Chondrocyte (in vitro differentiated cells): ENCODE results near the gene SRSF12. TPM values are rescaled to one million over a fixed set of nuclear protein-coding genes. Genes with fewer than 3 reads are reported as not detected.

Source experiments
- DNase-seq: peaks from one replicate; pipeline ENCODE4 v3.0.0; 2021; ENCODE audit warnings: mixed read lengths, low spot score
- H3K27ac Mint-ChIP-seq: one replicate; pipeline ENCODE4 v1.8.0; 2021; ENCODE audit warnings: mild to moderate bottlenecking, moderate library complexity, mixed read lengths; ENCODE audit not compliant: unreplicated experiment
- H3K27me3 Mint-ChIP-seq: 2 replicates; pipeline ENCODE4 v1.8.0; 2021; ENCODE audit warnings: low read depth, mixed read lengths
- H3K36me3 Mint-ChIP-seq: 2 replicates; pipeline ENCODE4 v1.8.0; 2021; ENCODE audit warnings: low read depth, mixed read lengths
- H3K4me1 Mint-ChIP-seq: 2 replicates; pipeline ENCODE4 v1.8.0; 2021; ENCODE audit warnings: low read depth, mild to moderate bottlenecking, mixed read lengths
- H3K4me3 Mint-ChIP-seq: one replicate; pipeline ENCODE4 v1.8.0; 2021; ENCODE audit warnings: mild to moderate bottlenecking, moderate library complexity, mixed read lengths; ENCODE audit not compliant: unreplicated experiment
- H3K9me3 Mint-ChIP-seq: 2 replicates; pipeline ENCODE4 v1.8.0; 2021; ENCODE audit warnings: low read depth, mixed read lengths
- CTCF ChIP-seq: fragments of 200-600 bp; sonication (generic); IDR thresholded peaks from 2 replicates; pipeline ENCODE4 v1.5.0; 2021; ENCODE audit warnings: antibody characterized with exemption, mild to moderate bottlenecking, moderate library complexity
- total RNA-seq: library from RNA; stranded (reverse); gene quantifications from 3 replicates; pipeline ENCODE4 v1.2.1, GENCODE V29; 2021

Gene SRSF12
- total RNA-seq, 1 donor from 2014 or later: 4.8 TPM

DNA sequence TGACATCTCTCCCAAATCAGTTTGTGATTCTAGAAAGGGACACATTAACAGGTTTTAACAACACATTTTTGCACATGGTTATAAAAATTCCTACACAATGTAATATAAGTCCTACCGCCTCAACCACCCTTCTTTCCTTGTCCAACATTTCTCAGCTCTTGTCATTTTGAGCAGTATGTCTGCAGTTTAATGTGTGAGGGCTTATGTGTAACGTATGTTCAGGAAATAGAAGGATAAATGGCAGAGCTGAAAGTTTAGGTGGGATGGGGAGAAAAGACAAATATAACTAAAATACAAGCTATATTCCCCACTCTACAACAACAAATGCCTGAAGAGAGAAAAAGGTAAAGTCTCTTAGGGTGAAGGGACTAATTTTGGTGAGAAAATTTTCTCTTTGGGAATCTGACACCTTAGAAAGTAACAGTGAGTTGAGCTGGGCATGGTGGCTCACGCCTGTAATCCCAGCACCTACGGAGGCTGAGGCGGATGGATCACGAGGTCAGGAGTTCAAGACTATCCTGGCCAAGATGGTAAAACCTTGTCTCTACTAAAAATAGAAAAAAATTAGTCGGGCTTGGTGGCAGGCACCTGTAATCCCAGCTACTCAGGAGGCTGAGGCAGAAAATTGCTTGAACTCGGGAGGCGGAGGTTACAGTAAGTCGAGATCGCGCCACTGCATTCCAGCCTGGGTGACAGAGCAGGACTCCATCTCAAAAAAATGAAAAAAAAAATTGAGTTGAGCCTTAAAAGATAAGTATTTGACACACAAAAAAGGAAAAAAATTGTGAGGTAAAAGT lies 32.3 kb downstream of the SRSF12 start:
- Mint-ChIP-seq H3K4me3 (no peak overlapping the region), H3K27ac (no peak overlapping the region), H3K4me1 (peaks cover 40% of the 10 kb centered on the region), H3K9me3 (no peaks in the 10 kb centered on the region), H3K36me3 (peaks cover 20% of the 10 kb centered on the region), H3K27me3 (no peaks in the 10 kb centered on the region)
- no peak for TF ChIP-seq CTCF
- DNase-seq: no peak

DNA sequence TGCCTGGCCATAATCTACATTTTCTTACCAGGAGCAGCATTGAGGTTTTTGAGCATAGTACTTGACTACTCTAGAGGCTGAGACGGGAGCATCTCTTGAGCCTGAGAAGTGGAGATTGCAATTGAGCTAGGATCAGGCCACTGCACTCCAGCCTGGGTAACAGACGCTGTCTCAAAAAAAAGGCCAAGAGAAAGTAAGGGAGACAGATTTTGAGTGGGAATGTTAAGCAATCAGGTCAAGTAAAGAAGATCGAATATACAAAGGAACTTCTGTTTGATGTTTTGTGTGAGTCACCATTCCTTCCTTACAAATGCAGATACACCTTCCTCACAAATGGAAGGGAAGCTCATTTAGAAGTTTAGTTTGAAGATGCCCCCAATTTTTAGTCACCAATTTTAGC lies 32.9 kb downstream of the SRSF12 start:
- no peak for TF ChIP-seq CTCF
- no peak overlapping the region for H3K4me3 Mint-ChIP-seq
- peaks cover 20% of the 10 kb centered on the region for H3K36me3 Mint-ChIP-seq
- H3K4me1 Mint-ChIP-seq: peaks cover 40% of the 10 kb centered on the region
- no peak for DNase-seq
- peak overlapping the region; percentile 55 for H3K27ac Mint-ChIP-seq
- no peaks in the 10 kb centered on the region for H3K27me3 Mint-ChIP-seq
- H3K9me3 Mint-ChIP-seq: no peaks in the 10 kb centered on the region

GRCh38 chr6:89084542-89084941 lies 33.3 kb downstream of the SRSF12 start:
- Mint-ChIP-seq H3K9me3 (no peaks in the 10 kb centered on the region), H3K27ac (peak overlapping the region; percentile 55), H3K27me3 (no peaks in the 10 kb centered on the region), H3K4me1 (peaks cover 41% of the 10 kb centered on the region), H3K36me3 (peaks cover 20% of the 10 kb centered on the region), H3K4me3 (no peak overlapping the region)
- no peak for DNase-seq
- no peak for TF ChIP-seq CTCF

DNA sequence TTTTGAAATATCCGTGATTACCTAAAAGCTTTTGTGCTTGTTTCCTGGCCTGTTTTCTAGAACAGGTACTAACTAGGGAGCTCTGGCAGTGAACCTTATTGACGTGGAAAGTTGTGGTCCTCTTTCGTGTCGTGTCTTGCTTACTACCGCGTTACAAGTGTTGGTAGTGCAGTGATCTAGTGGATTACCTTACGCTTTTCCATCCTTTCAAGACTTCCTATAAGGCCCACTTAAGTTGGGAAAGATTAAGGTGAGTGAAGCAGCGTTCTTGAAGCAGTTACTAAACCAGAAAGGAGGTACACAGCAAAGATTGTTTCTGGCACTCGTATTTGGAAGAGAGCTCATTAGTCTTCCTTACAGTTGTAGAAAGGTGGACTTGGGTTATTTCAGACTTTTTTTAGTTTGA lies 35.4 kb downstream of the SRSF12 start:
- Mint-ChIP-seq H3K36me3 (peaks cover 20% of the 10 kb centered on the region), H3K9me3 (no peaks in the 10 kb centered on the region), H3K27ac (peak overlapping the region; percentile 99), H3K4me3 (peak overlapping the region; percentile 83), H3K4me1 (peaks cover 49% of the 10 kb centered on the region), H3K27me3 (no peaks in the 10 kb centered on the region)
- DNase-seq: no peak
- no peak for TF ChIP-seq CTCF

DNA sequence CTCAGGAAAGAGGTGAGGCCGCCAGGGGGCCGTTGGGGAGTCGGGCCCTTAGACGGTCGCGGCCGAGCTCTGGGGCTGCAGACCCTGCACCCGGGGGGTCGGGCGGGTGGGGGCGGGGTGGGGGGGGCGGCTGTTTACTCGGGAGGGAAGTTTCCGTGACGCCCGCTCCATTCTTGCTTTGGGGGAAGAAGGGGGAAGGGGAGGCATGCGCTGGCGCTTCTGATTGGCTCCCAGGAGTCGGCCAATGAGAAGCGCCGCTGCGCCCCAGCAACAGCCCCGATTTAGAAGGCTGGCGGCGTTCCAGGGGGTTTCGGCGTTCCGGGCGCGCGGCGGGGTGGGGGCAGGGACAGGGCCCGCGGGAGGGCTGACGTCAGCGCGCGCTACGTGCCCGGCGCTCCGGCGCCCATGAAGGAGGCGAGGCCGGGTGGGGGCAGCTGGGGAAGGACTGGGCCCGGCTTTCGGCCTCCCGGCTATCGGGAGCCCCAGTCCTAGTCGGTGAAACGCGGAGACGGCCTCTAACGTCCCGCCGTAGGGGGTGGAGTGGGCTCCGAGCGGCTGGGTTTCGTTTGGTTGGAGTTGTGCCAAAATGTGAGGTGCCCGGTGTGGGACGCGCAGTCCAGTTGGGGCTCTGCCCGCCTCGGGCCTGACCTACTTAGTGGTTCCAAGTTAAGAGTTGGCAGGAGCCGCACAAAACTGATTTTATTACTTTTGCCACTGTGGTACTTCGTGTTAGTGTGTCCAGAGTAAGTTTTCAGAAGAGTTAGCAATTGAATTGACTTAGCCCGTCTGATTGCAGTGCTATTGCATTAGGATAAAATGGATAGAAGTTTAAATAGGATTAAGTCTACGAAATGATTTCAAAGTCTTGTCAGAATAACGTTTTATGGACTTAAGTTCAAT lies 36.2 kb downstream of the SRSF12 start:
- peak overlapping the region; percentile 83 for H3K4me3 Mint-ChIP-seq
- DNase-seq: peak; percentile 99
- peak; percentile 40 for TF ChIP-seq CTCF
- H3K4me1 Mint-ChIP-seq: peaks cover 47% of the 10 kb centered on the region
- H3K27ac Mint-ChIP-seq: peak overlapping the region; percentile 99
- H3K36me3 Mint-ChIP-seq: peaks cover 18% of the 10 kb centered on the region
- H3K27me3 Mint-ChIP-seq: no peaks in the 10 kb centered on the region
- no peaks in the 10 kb centered on the region for H3K9me3 Mint-ChIP-seq
